ENCODE data around the gene PFKP.

The PFKP gene

GRCh38 chr10:3067118-3067858 lies at the start of gene PFKP:
Gene PFKP (plus strand): TSS chr10:3067548. CDS start chr10:3067596, 48 bp downstream.
- peak; percentile 44 for DNase-seq

- no peak for DNase-seq
Observed at GRCh38 chr10:3018247-3018646, 49.1 kb upstream of the PFKP start.

- DNase-seq: no peak
Observed at GRCh38 chr10:3020311-3020710, 47.0 kb upstream of the PFKP start.

- no peak for DNase-seq
Observed at GRCh38 chr10:3020881-3021280, 46.5 kb upstream of the PFKP start.

GRCh38 chr10:3022027-3022426 lies 45.3 kb upstream of the PFKP start:
- DNase-seq: no peak

- no peak for DNase-seq
Observed at GRCh38 chr10:3023892-3024291, 43.5 kb upstream of the PFKP start.

GRCh38 chr10:3025026-3025683 lies 42.2 kb upstream of the PFKP start:
- no peak for DNase-seq

GRCh38 chr10:3027866-3028265 lies 39.5 kb upstream of the PFKP start:
- no peak for DNase-seq

GRCh38 chr10:3028441-3028840 lies 38.9 kb upstream of the PFKP start:
- no peak for DNase-seq

GRCh38 chr10:3030765-3031164 lies 36.6 kb upstream of the PFKP start:
- no peak for DNase-seq

GRCh38 chr10:3031490-3031889 lies 35.9 kb upstream of the PFKP start:
- DNase-seq: no peak

- no peak for DNase-seq
Observed at GRCh38 chr10:3033925-3034324, 33.4 kb upstream of the PFKP start.

GRCh38 chr10:3034616-3035015 lies 32.7 kb upstream of the PFKP start:
- DNase-seq: no peak

- no peak for DNase-seq
Observed at GRCh38 chr10:3036155-3037021, 31.0 kb upstream of the PFKP start.

- no peak for DNase-seq
Observed at GRCh38 chr10:3037182-3037581, 30.2 kb upstream of the PFKP start.

GRCh38 chr10:3040069-3040468 lies 27.3 kb upstream of the PFKP start:
- DNase-seq: no peak

- DNase-seq: no peak
Observed at GRCh38 chr10:3042589-3042988, 24.8 kb upstream of the PFKP start.

- peak; percentile 86 for DNase-seq
Observed at GRCh38 chr10:3043512-3044368, 23.6 kb upstream of the PFKP start.

- peak; percentile 96 for DNase-seq
Observed at GRCh38 chr10:3045471-3046209, 21.7 kb upstream of the PFKP start.

- DNase-seq: no peak
Observed at GRCh38 chr10:3046210-3046779, 21.1 kb upstream of the PFKP start.

GRCh38 chr10:3046981-3047547 lies 20.3 kb upstream of the PFKP start:
- peak; percentile 87 for DNase-seq

Data from kidney glomerular epithelial cell (primary cell).